ENCODE measurements around the gene MYO7B.

- TF ChIP-seq, protein P1, sequence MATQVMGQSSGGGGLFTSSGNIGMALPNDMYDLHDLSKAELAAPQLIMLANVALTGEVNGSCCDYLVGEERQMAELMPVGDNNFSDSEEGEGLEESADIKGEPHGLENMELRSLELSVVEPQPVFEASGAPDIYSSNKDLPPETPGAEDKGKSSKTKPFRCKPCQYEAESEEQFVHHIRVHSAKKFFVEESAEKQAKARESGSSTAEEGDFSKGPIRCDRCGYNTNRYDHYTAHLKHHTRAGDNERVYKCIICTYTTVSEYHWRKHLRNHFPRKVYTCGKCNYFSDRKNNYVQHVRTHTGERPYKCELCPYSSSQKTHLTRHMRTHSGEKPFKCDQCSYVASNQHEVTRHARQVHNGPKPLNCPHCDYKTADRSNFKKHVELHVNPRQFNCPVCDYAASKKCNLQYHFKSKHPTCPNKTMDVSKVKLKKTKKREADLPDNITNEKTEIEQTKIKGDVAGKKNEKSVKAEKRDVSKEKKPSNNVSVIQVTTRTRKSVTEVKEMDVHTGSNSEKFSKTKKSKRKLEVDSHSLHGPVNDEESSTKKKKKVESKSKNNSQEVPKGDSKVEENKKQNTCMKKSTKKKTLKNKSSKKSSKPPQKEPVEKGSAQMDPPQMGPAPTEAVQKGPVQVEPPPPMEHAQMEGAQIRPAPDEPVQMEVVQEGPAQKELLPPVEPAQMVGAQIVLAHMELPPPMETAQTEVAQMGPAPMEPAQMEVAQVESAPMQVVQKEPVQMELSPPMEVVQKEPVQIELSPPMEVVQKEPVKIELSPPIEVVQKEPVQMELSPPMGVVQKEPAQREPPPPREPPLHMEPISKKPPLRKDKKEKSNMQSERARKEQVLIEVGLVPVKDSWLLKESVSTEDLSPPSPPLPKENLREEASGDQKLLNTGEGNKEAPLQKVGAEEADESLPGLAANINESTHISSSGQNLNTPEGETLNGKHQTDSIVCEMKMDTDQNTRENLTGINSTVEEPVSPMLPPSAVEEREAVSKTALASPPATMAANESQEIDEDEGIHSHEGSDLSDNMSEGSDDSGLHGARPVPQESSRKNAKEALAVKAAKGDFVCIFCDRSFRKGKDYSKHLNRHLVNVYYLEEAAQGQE (IDR thresholded peaks at IDR 0.05; ENCODE audit: low read depth, low read length), result no peak
- TF ChIP-seq GABPA (IDR thresholded peaks at IDR 0.05; ENCODE audit: low read depth) (no peak), POLR2AphosphoS5 (IDR thresholded peaks at IDR 0.05; ENCODE audit: low read depth, low read length) (no peak), CHD2 (IDR thresholded peaks at IDR 0.05; ENCODE audit: low read length, partially characterized antibody) (no peak), EP300 (IDR thresholded peaks at IDR 0.05; ENCODE audit: borderline replicate concordance in 1 of 2, low read depth in 1 of 2, low read length in 1 of 2) (no peak), TEAD4 (IDR thresholded peaks at IDR 0.05; ENCODE audit: borderline replicate concordance, insufficient read depth) (no peak), MAX (IDR thresholded peaks at IDR 0.05; ENCODE audit: low read depth) (no peak)
- TF ChIP-seq, protein P2, sequence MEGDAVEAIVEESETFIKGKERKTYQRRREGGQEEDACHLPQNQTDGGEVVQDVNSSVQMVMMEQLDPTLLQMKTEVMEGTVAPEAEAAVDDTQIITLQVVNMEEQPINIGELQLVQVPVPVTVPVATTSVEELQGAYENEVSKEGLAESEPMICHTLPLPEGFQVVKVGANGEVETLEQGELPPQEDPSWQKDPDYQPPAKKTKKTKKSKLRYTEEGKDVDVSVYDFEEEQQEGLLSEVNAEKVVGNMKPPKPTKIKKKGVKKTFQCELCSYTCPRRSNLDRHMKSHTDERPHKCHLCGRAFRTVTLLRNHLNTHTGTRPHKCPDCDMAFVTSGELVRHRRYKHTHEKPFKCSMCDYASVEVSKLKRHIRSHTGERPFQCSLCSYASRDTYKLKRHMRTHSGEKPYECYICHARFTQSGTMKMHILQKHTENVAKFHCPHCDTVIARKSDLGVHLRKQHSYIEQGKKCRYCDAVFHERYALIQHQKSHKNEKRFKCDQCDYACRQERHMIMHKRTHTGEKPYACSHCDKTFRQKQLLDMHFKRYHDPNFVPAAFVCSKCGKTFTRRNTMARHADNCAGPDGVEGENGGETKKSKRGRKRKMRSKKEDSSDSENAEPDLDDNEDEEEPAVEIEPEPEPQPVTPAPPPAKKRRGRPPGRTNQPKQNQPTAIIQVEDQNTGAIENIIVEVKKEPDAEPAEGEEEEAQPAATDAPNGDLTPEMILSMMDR (IDR thresholded peaks at IDR 0.05), result no peak
- TF ChIP-seq, protein P3, sequence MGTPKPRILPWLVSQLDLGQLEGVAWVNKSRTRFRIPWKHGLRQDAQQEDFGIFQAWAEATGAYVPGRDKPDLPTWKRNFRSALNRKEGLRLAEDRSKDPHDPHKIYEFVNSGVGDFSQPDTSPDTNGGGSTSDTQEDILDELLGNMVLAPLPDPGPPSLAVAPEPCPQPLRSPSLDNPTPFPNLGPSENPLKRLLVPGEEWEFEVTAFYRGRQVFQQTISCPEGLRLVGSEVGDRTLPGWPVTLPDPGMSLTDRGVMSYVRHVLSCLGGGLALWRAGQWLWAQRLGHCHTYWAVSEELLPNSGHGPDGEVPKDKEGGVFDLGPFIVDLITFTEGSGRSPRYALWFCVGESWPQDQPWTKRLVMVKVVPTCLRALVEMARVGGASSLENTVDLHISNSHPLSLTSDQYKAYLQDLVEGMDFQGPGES (IDR thresholded peaks at IDR 0.05; ENCODE audit: low read depth, low read length), result no peak
- TF ChIP-seq, protein P4, sequence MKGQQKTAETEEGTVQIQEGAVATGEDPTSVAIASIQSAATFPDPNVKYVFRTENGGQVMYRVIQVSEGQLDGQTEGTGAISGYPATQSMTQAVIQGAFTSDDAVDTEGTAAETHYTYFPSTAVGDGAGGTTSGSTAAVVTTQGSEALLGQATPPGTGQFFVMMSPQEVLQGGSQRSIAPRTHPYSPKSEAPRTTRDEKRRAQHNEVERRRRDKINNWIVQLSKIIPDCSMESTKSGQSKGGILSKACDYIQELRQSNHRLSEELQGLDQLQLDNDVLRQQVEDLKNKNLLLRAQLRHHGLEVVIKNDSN (IDR thresholded peaks at IDR 0.05; ENCODE audit: borderline replicate concordance, low read depth), result no peak
Measured at GRCh38 chr2:127610561-127610960, 75.1 kb downstream of the MYO7B start.
